Left ventricle myocardium inferior (tissue), 1 donor: ENCODE results near the gene FBH1. TPM values are rescaled to one million over a fixed set of nuclear protein-coding genes. Genes with fewer than 3 reads are reported as not detected.
"Not testable (repeated sequence)": the region's sequence is repeated elsewhere in the genome, so short reads cannot be mapped to it uniquely, and the experiment has no call there.

Experiments used
- DNase-seq: peaks from one replicate; pipeline ENCODE4 v3.0.0-alpha.2; 2020
- H3K27ac ChIP-seq: fragments of 200-600 bp; replicated peaks from 2 replicates; pipeline ENCODE4 v1.8.0; 2021
- H3K27me3 ChIP-seq: fragments of 200-600 bp; 2 replicates; pipeline ENCODE4 v1.8.0; 2021; ENCODE audit warnings: low read depth
- H3K36me3 ChIP-seq: fragments of 200-600 bp; 2 replicates; pipeline ENCODE4 v1.8.0; 2021
- H3K4me1 ChIP-seq: fragments of 200-600 bp; 2 replicates; pipeline ENCODE4 v1.8.0; 2021
- H3K4me3 ChIP-seq: fragments of 200-600 bp; 2 replicates; pipeline ENCODE4 v1.8.0; 2021; ENCODE audit warnings: mild to moderate bottlenecking, moderate library complexity
- H3K9me3 ChIP-seq: fragments of 200-600 bp; replicated peaks from 2 replicates; pipeline ENCODE4 v1.8.0; 2021
- intact Hi-C: fragments of 100-400 bp; cut with micrococcal nuclease; formaldehyde crosslinking; loops from one replicate; pipeline ENCODE4 v1.11.0; 2022
- total RNA-seq: library from RNA; stranded (reverse); fragmentation: NEBNext Ultra II Directional; extraction: Animal tissue kit (Norgen Biotek cat#: 25700); gene quantifications from one replicate; pipeline ENCODE4 v1.2.1, GENCODE V29; 2021
- TF ChIP-seq, protein P1 (sequence below): fragments of 200-600 bp; IDR thresholded peaks from 2 replicates; pipeline ENCODE4 v1.8.0; 2021; ENCODE audit warnings: antibody characterized with exemption, mild to moderate bottlenecking, borderline replicate concordance
- donor health status: DM: no; HTN: yes; CAD: no; lungs with severe emphysema.

Gene FBH1
- total RNA-seq, 1 donor from 2014 or later = 75.5 TPM

DNA sequence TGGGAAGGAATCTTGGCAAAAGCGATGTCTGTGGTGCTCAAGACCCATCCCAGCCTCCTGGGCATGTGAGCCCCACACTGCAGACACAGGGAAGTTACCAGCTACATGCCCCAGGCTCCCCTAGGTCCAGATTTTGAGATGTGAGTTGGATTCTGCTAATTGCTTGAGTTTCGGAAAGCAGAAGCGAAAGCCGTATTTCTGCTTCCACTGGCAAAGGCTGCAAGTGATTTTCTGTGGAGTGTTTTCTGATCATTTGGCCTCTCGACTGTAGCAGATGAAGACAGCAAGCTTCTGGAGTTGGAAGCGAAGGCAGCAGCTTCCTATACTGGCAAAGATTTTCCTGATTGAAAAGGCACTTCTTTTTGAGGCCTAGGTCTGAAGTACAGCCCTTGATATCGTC lies 30.0 kb upstream of the FBH1 start:
- Histone ChIP-seq H3K36me3 (peaks cover 6% of the 10 kb centered on the region), H3K9me3 (no peaks in the 10 kb centered on the region), H3K27me3 (no peaks in the 10 kb centered on the region), H3K27ac (no peak overlapping the region), H3K4me3 (no peak overlapping the region), H3K4me1 (no peaks in the 10 kb centered on the region)
- intact Hi-C loops = no loop called here
- DNase-seq = no peak
- TF ChIP-seq, protein P1, sequence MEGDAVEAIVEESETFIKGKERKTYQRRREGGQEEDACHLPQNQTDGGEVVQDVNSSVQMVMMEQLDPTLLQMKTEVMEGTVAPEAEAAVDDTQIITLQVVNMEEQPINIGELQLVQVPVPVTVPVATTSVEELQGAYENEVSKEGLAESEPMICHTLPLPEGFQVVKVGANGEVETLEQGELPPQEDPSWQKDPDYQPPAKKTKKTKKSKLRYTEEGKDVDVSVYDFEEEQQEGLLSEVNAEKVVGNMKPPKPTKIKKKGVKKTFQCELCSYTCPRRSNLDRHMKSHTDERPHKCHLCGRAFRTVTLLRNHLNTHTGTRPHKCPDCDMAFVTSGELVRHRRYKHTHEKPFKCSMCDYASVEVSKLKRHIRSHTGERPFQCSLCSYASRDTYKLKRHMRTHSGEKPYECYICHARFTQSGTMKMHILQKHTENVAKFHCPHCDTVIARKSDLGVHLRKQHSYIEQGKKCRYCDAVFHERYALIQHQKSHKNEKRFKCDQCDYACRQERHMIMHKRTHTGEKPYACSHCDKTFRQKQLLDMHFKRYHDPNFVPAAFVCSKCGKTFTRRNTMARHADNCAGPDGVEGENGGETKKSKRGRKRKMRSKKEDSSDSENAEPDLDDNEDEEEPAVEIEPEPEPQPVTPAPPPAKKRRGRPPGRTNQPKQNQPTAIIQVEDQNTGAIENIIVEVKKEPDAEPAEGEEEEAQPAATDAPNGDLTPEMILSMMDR = no peak

DNA sequence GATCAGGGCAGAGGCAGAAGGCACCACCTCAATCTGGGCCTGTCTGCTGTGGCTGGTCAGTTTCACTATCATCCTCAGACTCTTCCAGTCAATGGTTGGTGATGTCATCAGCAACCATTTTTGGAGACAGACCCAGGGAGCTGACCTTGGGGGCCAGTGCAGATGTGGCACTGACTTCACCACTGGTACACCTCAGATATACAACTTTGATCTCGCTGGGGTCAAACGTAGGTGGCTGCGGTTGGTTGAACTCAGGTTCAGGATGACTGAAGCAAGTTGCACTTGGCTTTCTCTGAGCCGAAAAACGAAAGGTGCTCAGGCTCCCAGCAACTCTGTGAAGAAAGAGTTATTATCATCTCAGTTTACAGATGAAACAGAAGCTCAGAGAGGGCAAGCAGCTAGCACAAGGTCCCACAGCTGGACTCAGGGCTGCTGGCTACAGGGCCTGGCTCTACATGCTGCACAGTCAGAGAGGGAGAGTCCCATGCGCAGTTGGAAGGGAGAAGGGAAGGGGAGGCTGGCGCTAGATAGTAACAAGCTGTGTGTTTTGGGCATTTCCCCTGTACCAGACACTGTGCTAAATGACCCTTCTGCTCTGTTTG lies 27.6 kb upstream of the FBH1 start:
- no peak for DNase-seq
- TF ChIP-seq, protein P1 = no peak
- intact Hi-C loops = no loop called here

DNA sequence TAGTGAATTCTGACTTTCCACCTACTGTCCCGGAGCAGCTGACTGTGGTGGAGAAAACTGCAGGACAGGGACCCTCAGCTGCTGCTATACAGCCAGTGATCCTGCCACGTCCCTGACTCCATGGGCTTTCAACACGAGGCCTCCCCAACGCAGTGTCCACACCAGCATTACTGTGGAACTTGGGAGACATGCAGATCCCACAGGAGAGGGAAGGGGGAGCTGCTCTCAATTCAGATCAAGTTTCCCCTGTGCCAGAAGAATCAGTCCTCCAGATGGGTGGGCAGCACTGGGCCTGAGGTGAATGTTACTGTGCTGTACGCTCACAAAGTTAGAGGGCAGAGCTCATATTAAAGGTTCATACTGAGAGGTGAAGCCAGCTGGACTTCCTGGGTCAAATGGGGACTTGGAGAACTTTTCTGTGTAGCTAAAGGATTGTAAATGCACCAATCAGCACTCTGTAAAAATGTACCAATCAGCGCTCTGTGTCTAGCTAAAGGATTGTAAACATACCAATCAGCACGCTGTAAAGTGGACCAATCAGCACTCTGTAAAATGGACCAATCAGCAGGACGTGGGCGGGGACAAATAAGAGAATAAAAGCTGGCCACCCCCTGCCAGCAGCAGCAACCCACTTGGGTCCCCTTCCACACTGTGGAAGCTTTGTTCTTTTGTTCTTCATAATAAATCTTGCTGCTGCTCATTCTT lies 26.9 kb upstream of the FBH1 start:
- H3K4me3 ChIP-seq, DNase-seq, intact Hi-C loops, H3K27ac ChIP-seq, H3K27me3 ChIP-seq, H3K4me1 ChIP-seq, H3K9me3 ChIP-seq: not testable (repeated sequence)
- peaks cover 11% of the 10 kb centered on the region for H3K36me3 ChIP-seq

More for the DNA sequence above, 27.6 kb upstream of the FBH1 start:
- H3K27ac ChIP-seq = no peak overlapping the region
- H3K27me3 ChIP-seq = no peaks in the 10 kb centered on the region
- peaks cover 6% of the 10 kb centered on the region for H3K36me3 ChIP-seq
- no peak overlapping the region for H3K4me3 ChIP-seq
- H3K4me1 ChIP-seq = no peaks in the 10 kb centered on the region
- H3K9me3 ChIP-seq = no peaks in the 10 kb centered on the region

DNA sequence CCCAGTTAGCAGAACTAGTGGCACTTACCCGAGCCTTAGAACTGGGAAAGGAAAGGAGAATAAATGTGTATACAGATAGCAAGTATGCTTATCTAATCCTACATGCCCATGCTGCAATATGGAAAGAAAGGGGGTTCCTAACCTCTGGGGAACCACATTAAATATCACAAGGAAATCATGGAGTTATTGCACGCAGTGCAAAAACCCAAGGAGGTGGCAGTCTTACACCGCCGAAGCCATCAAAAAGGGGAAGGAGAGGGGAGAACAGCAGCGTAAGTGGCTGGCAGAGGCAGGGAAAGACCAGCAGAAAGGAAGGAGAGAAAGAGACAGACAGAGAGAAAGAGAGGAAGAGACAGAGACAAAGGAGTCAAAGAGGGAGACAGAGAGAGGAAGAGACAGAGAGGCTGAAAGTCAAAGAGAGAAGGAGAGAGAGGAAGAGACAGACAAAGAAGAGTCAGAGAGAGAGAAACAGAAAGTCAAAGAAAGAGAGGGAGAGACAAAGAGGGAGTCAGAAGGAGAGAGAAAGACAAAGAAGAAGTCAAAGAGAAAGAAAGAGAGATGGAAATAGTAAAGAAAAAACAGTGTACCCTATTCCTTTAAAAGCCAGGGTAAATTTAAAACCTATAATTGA lies 23.5 kb upstream of the FBH1 start:
- H3K27ac ChIP-seq, H3K4me3 ChIP-seq, H3K9me3 ChIP-seq, H3K4me1 ChIP-seq, DNase-seq, H3K27me3 ChIP-seq, intact Hi-C loops: not testable (repeated sequence)
- peaks cover 14% of the 10 kb centered on the region for H3K36me3 ChIP-seq

DNA sequence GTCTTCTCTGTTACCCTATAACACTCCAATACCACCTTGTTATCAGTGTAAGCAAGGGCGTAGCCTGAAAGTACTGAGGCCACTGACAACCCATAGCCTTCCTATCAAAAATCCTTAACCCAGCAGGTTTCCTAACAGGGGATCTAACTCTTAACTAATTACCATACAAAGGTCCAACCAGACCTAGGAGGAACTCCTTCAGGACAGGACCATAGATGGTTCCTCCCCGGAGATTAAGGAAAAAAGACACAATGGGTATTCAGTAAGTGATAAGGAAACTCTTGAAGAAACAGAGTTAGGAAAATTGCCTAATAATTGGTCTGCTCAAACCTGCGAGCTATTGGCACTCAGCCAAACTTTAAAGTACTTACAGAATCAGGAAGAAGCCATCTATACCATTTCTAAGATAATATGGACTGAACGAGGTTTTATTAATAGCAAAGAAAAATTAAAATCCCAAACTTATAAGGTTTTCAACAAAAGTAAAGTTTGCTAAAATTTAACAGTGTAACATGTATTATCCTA lies 22.9 kb upstream of the FBH1 start:
- H3K4me1 ChIP-seq, H3K9me3 ChIP-seq, H3K27ac ChIP-seq, intact Hi-C loops, H3K27me3 ChIP-seq, H3K4me3 ChIP-seq, DNase-seq: not testable (repeated sequence)
- peaks cover 14% of the 10 kb centered on the region for H3K36me3 ChIP-seq

DNA sequence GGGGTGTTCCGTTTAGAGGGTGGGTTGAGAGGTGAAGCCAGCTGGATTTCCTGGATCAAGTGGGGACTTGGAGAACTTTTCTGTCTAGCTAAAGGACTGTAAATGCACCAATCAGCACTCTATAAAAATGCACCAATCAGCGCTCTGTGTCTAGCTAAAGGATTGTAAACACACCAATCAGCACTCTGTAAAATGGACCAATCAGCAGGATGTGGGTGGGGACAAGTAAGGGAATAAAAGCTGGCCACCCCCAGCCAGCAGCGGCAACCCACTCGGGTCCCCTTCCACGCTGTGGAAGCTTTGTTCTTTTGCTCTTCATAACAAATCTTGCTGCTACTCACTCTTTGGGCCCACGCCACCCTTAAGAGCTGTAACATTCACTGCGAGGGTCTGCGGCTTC lies 21.7 kb upstream of the FBH1 start:
- intact Hi-C loops, H3K4me3 ChIP-seq, H3K4me1 ChIP-seq, H3K27me3 ChIP-seq, DNase-seq, H3K27ac ChIP-seq, H3K9me3 ChIP-seq: not testable (repeated sequence)
- H3K36me3 ChIP-seq = peaks cover 11% of the 10 kb centered on the region

DNA sequence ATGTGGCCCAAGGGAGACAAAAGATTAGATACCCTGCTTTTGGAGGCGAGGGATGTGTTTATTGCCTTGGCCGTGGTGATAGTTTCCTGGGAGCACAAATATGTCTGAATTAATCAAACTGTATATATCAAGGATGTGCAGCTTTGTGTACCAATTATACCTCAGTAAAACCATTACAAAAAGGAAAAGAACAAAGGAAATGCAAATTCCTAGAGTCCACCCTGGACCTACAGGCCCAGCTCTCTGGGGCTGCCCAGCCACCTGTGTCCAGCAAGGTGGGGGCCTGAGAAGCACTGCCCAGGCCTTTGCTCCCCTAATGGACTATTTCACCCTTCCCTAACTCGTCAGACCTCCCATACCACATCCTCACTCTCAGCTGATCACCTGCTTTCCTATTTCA lies 20.9 kb upstream of the FBH1 start:
- intact Hi-C loops = no loop called here
- Histone ChIP-seq H3K4me3 (no peak overlapping the region), H3K27me3 (no peaks in the 10 kb centered on the region), H3K36me3 (peaks cover 9% of the 10 kb centered on the region), H3K4me1 (peaks cover 8% of the 10 kb centered on the region), H3K27ac (no peak overlapping the region), H3K9me3 (peaks cover 9% of the 10 kb centered on the region)
- no peak for DNase-seq
- TF ChIP-seq, protein P1 = no peak
